ENCODE measurements around the gene TRIM45.
"Not testable (repeated sequence)": the region's sequence is repeated elsewhere in the genome, so short reads cannot be mapped to it uniquely, and the experiment has no call there.

The TRIM45 gene

GRCh38 chr1:117130526-117130925 is 9.0 kb upstream of the TRIM45 start:
- DNase-seq, result no peak

- no peak for DNase-seq
Measured at GRCh38 chr1:117128323-117129079, 7.0 kb upstream of the TRIM45 start.

- DNase-seq, result peak; percentile 35 to 57
Measured at GRCh38 chr1:117127795-117128194, 6.2 kb upstream of the TRIM45 start.

GRCh38 chr1:117124661-117125060 is 3.1 kb upstream of the TRIM45 start:
- DNase-seq, result no peak

- DNase-seq, result no peak
Measured at GRCh38 chr1:117123274-117123673, 1.7 kb upstream of the TRIM45 start.

- no peak for DNase-seq
Measured at GRCh38 chr1:117122330-117123025, 929 bp upstream of the TRIM45 start.

GRCh38 chr1:117120774-117121588 is 568 bp downstream of the TRIM45 start:
- no peak for DNase-seq

GRCh38 chr1:117119144-117119543 is 2.4 kb downstream of the TRIM45 start:
- DNase-seq, result not testable (repeated sequence)

- DNase-seq, result no peak
Measured at GRCh38 chr1:117118137-117118536, 3.4 kb downstream of the TRIM45 start.

GRCh38 chr1:117117697-117118096 is 3.9 kb downstream of the TRIM45 start:
- no peak for DNase-seq

- DNase-seq, result no peak
Measured at GRCh38 chr1:117116784-117117130, 4.8 kb downstream of the TRIM45 start.

GRCh38 chr1:117116090-117116783 is 5.3 kb downstream of the TRIM45 start:
- DNase-seq, result no peak

GRCh38 chr1:117114877-117115276 is 6.7 kb downstream of the TRIM45 start:
- DNase-seq, result no peak

- peak; percentile 21 to 57 for DNase-seq
Measured at GRCh38 chr1:117113199-117113598, 8.3 kb downstream of the TRIM45 start.

- DNase-seq, result peak; percentile 66 to 83
Measured at GRCh38 chr1:117112047-117112717, 9.4 kb downstream of the TRIM45 start.

GRCh38 chr1:117110774-117111173 is 10.8 kb downstream of the TRIM45 start:
- no peak for DNase-seq

- DNase-seq, result no peak
Measured at GRCh38 chr1:117107364-117107763, 14.2 kb downstream of the TRIM45 start.

GRCh38 chr1:117106478-117106877 is 15.1 kb downstream of the TRIM45 start:
- no peak for DNase-seq

- DNase-seq, result no peak
Measured at GRCh38 chr1:117105722-117106121, 15.8 kb downstream of the TRIM45 start.

GRCh38 chr1:117104986-117105385 is 16.6 kb downstream of the TRIM45 start:
- DNase-seq, result no peak

GRCh38 chr1:117101858-117102257 is 19.7 kb downstream of the TRIM45 start:
- DNase-seq, result not testable (repeated sequence)

GRCh38 chr1:117101334-117101733 is 20.2 kb downstream of the TRIM45 start:
- no peak for DNase-seq

All from NCI-H187 (cell line).